Loucy (cell line): ENCODE measurements around the gene UBFD1.

Source experiments
- H2AFZ ChIP-seq: fragments of 200-600 bp; sonication (generic); 2 replicates; pipeline ENCODE4 v1.6.0; 2016; ENCODE audit warnings: antibody characterized with exemption, mild to moderate bottlenecking, low read length, moderate library complexity
- H3F3A ChIP-seq: fragments of 200-600 bp; 2 replicates; pipeline ENCODE4 v1.6.0; 2016; ENCODE audit warnings: antibody characterized with exemption, low read depth, mild to moderate bottlenecking
- H3K27me3 ChIP-seq: fragments of 200-600 bp; sonication (generic); 2 replicates; pipeline ENCODE4 v1.6.1; 2014; ENCODE audit warnings: low read length, mild to moderate bottlenecking; ENCODE audit not compliant: insufficient read depth, poor library complexity, severe bottlenecking
- H3K36me3 ChIP-seq: fragments of 200-600 bp; sonication (generic); 2 replicates; pipeline ENCODE4 v1.6.1; 2016; ENCODE audit warnings: low read length; ENCODE audit not compliant: insufficient read depth
- H3K4me1 ChIP-seq: fragments of 200-600 bp; sonication (generic); 2 replicates; pipeline ENCODE4 v1.5.1; 2014; ENCODE audit warnings: low read length, mild to moderate bottlenecking; ENCODE audit not compliant: insufficient read depth, poor library complexity, severe bottlenecking
- H3K4me2 ChIP-seq: fragments of 200-600 bp; sonication (generic); 2 replicates; pipeline ENCODE4 v1.6.0; 2014; ENCODE audit warnings: antibody characterized with exemption, low read length, low read depth, mild to moderate bottlenecking; ENCODE audit not compliant: poor library complexity, severe bottlenecking
- H3K4me3 ChIP-seq: fragments of 200-600 bp; sonication (generic); 2 replicates; pipeline ENCODE4 v1.5.1; 2014; ENCODE audit warnings: low read length, mild to moderate bottlenecking, mixed read lengths; ENCODE audit not compliant: poor library complexity, severe bottlenecking
- H3K79me2 ChIP-seq: fragments of 200-600 bp; sonication (generic); 2 replicates; pipeline ENCODE4 v1.6.1; 2014; ENCODE audit warnings: low read length; ENCODE audit not compliant: insufficient read depth
- H3K9ac ChIP-seq: fragments of 200-600 bp; sonication (generic); 2 replicates; pipeline ENCODE4 v1.6.0; 2014; ENCODE audit warnings: mild to moderate bottlenecking, low read depth, low read length, moderate library complexity; ENCODE audit not compliant: poor library complexity, severe bottlenecking
- H3K9me2 ChIP-seq: fragments of 200-600 bp; sonication (generic); replicated peaks from 2 replicates; pipeline ENCODE4 v1.6.1; 2016; ENCODE audit warnings: low read depth, low read length, mixed read lengths
- H3K9me3 ChIP-seq: fragments of 200-600 bp; sonication (generic); 2 replicates; pipeline ENCODE4 v1.6.1; 2014; ENCODE audit warnings: mild to moderate bottlenecking, antibody characterized with exemption, low read length, low read depth; ENCODE audit not compliant: insufficient read depth
- H4K20me1 ChIP-seq: fragments of 200-600 bp; sonication (generic); 2 replicates; pipeline ENCODE4 v1.6.0; 2014; ENCODE audit warnings: antibody characterized with exemption, low read length, mild to moderate bottlenecking; ENCODE audit not compliant: insufficient read depth, poor library complexity, severe bottlenecking
- CTCF ChIP-seq: fragments of 200-600 bp; sonication (generic); conservative IDR thresholded peaks from 2 replicates; pipeline ENCODE4 v1.5.1; 2014; ENCODE audit warnings: mild to moderate bottlenecking, antibody characterized with exemption, low read length
- EZH2phosphoT487 ChIP-seq: fragments of 200-600 bp; IDR thresholded peaks from 2 replicates; pipeline ENCODE4 v1.6.1; 2018; ENCODE audit warnings: antibody characterized with exemption, mild to moderate bottlenecking, moderate library complexity, borderline replicate concordance

The UBFD1 gene

GRCh38 chr16:23571895-23572294 is 14.4 kb downstream of the UBFD1 start:
- H3K9ac ChIP-seq, result no peak overlapping the region
- H3K36me3 ChIP-seq, result peaks cover 41% of the 10 kb centered on the region; the same call in 1 of the 2 replicates
- no peaks in the 10 kb centered on the region for H4K20me1 ChIP-seq

GRCh38 chr16:23572394-23572793 is 14.9 kb downstream of the UBFD1 start:
- H3K79me2 ChIP-seq, result no peaks in the 10 kb centered on the region
- peaks cover 37% of the 10 kb centered on the region; the same call in 1 of the 2 replicates for H3K36me3 ChIP-seq
- H3F3A ChIP-seq, result no peaks in the 10 kb centered on the region
- no peaks in the 10 kb centered on the region for H3K9me2 ChIP-seq
- TF ChIP-seq CTCF, result no peak
- no peak for TF ChIP-seq EZH2phosphoT487
- no peaks in the 10 kb centered on the region for H4K20me1 ChIP-seq
- no peaks in the 10 kb centered on the region for H3K27me3 ChIP-seq
- H3K4me2 ChIP-seq, result no peak overlapping the region
- no peak overlapping the region for H2AFZ ChIP-seq
- no peaks in the 10 kb centered on the region for H3K4me1 ChIP-seq
- H3K9me3 ChIP-seq, result no peaks in the 10 kb centered on the region
- no peak overlapping the region for H3K4me3 ChIP-seq
- no peak overlapping the region for H3K9ac ChIP-seq

More at GRCh38 chr16:23571895-23572294, 14.4 kb downstream of the UBFD1 start:
- no peak for TF ChIP-seq CTCF
- no peak for TF ChIP-seq EZH2phosphoT487
- Histone ChIP-seq H3K79me2 (no peaks in the 10 kb centered on the region), H3K9me2 (no peaks in the 10 kb centered on the region), H3K4me2 (no peak overlapping the region), H2AFZ (no peak overlapping the region), H3K4me1 (no peaks in the 10 kb centered on the region), H3K9me3 (no peaks in the 10 kb centered on the region), H3K27me3 (no peaks in the 10 kb centered on the region), H3K4me3 (no peak overlapping the region), H3F3A (no peaks in the 10 kb centered on the region)

- H3K9me2 ChIP-seq, result no peaks in the 10 kb centered on the region
- no peak overlapping the region for H2AFZ ChIP-seq
- no peaks in the 10 kb centered on the region for H3K27me3 ChIP-seq
- H3K4me2 ChIP-seq, result no peak overlapping the region
- no peaks in the 10 kb centered on the region for H3F3A ChIP-seq
- H3K36me3 ChIP-seq, result peaks cover 31% of the 10 kb centered on the region; the same call in 1 of the 2 replicates
- H3K4me3 ChIP-seq, result no peak overlapping the region
- TF ChIP-seq EZH2phosphoT487 (no peak), CTCF (no peak)
- H3K79me2 ChIP-seq, result no peaks in the 10 kb centered on the region
- H3K9me3 ChIP-seq, result no peaks in the 10 kb centered on the region
- no peaks in the 10 kb centered on the region for H4K20me1 ChIP-seq
- H3K9ac ChIP-seq, result no peak overlapping the region
- H3K4me1 ChIP-seq, result no peaks in the 10 kb centered on the region
These were observed 16.3 kb downstream of the UBFD1 start for GRCh38 chr16:23573817-23574216.
